Astrocyte of the spinal cord (primary cell): ENCODE data around the gene PLA2G2D.

Experiments
- DNase-seq: peaks from one replicate; pipeline ENCODE4 v3.0.0; 2011; ENCODE audit warnings: low read depth, low spot score
- H3K4me3 ChIP-seq: 2 replicates; pipeline ENCODE4 v1.5.1; 2011; ENCODE audit warnings: low read depth, mild to moderate bottlenecking, low read length, moderate library complexity
- in situ Hi-C: cut with HindIII; loops from 2 replicates; pipeline ENCODE4 v1.10.0; 2017; ENCODE audit warnings: low sequenced_read_pairs
- TF ChIP-seq, protein P1 (sequence below): IDR thresholded peaks from 2 replicates; pipeline ENCODE4 v1.5.1; 2012; ENCODE audit warnings: low read depth, mild to moderate bottlenecking, low read length, inconsistent platforms

Gene PLA2G2D

DNA sequence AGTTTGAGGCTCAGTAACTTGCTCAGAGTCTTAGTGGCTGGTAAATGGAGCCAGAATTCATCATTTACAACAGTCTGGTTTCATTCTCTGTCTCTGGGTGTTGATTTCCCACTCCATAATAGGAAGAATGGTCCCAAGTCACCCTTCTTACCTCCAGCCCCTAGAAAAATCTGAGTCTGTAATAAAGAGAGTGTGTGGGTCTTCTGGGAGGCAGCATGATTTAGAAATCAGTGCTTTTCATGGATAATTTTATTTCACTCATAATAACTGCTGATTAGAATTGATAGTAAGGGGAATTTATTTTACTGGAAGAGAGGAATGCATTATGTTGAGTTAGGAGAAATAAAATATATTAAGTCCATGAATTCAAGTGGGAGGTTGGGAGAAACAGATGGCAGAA, 2.1 kb downstream of the PLA2G2D start:
- TF ChIP-seq, protein P1, sequence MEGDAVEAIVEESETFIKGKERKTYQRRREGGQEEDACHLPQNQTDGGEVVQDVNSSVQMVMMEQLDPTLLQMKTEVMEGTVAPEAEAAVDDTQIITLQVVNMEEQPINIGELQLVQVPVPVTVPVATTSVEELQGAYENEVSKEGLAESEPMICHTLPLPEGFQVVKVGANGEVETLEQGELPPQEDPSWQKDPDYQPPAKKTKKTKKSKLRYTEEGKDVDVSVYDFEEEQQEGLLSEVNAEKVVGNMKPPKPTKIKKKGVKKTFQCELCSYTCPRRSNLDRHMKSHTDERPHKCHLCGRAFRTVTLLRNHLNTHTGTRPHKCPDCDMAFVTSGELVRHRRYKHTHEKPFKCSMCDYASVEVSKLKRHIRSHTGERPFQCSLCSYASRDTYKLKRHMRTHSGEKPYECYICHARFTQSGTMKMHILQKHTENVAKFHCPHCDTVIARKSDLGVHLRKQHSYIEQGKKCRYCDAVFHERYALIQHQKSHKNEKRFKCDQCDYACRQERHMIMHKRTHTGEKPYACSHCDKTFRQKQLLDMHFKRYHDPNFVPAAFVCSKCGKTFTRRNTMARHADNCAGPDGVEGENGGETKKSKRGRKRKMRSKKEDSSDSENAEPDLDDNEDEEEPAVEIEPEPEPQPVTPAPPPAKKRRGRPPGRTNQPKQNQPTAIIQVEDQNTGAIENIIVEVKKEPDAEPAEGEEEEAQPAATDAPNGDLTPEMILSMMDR = no peak
- in situ Hi-C loops = no loop called here
- no peak for DNase-seq
- H3K4me3 ChIP-seq = no peak overlapping the region

GRCh38 chr1:20115916-20116315, 3.4 kb downstream of the PLA2G2D start:
- no peak for DNase-seq
- TF ChIP-seq, protein P1 = no peak
- in situ Hi-C loops = no loop called here
- H3K4me3 ChIP-seq = no peak overlapping the region

- in situ Hi-C loops = no loop called here
- TF ChIP-seq, protein P1 = no peak
- H3K4me3 ChIP-seq = no peak overlapping the region
- DNase-seq = no peak
Observed at GRCh38 chr1:20115479-20115878, 3.9 kb downstream of the PLA2G2D start.

DNA sequence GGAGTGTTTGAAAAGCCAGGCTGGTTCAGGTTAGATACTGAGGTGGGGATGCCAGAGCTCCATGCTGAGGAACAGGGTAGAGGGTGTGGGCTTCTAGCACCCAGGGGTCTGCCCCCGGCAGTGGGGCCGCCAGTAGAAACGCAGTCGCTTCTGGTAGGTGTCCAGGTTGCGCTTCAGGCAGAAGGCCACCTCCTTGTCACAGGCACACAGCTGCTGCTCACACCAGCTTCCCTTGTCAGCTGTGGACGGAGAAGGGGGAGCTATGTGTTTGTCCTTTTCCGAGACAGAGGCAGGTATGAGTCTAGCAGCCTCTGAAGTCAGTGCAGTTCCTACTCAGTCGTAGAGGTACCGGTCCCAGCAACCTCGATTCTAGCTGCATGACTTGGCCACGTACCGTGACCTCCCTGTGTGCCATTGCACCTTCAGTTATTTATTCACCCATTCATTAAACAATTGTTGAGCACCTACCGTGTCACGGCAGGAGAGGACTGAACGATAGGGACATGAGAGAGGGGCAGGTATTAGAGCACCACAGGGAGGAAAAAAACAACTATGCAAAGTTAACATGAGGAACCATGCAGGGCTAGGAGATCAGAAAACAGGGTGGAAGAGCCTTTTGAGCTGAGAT, 5.2 kb downstream of the PLA2G2D start:
- DNase-seq = no peak
- in situ Hi-C loops = no loop called here
- TF ChIP-seq, protein P1 = no peak
- H3K4me3 ChIP-seq = no peak overlapping the region

- DNase-seq = no peak
- no peak overlapping the region for H3K4me3 ChIP-seq
- TF ChIP-seq, protein P1 = no peak
- in situ Hi-C loops = no loop called here
Observed at GRCh38 chr1:20112279-20113000, 6.9 kb downstream of the PLA2G2D start.

- TF ChIP-seq, protein P1 = no peak
- no peak overlapping the region for H3K4me3 ChIP-seq
- in situ Hi-C loops = no loop called here
- DNase-seq = no peak
Observed at GRCh38 chr1:20111452-20111851, 7.9 kb downstream of the PLA2G2D start.
